ENCODE results near the gene RTL10.

RTL10 gene

DNA sequence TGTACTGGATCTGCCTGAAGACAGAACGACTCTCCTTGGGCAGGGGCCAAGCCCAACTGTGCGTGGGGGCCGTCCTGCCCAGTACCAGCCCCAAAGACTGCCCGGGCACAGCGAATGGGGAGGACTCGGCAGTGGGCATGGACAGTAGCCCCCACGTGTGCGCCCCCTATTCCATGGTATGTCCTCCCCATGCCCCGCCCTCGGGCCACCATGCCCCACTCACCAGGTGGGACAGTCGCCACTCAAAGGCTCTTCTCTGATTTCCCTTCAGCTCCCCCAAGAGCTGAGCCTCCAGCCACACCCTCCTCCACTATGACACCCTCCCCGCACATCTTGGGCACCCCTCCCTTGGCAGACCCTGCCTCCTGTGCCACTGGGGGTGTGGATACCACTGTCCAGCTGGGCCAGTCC is 43.5 kb downstream of the RTL10 start:
- Histone ChIP-seq H3K4me3 (ENCODE audit: insufficient read depth, low read length, poor library complexity, severe bottlenecking) (no peak overlapping the region), H3K27ac (ENCODE audit: low read depth, low read length) (no peak overlapping the region), H3F3A (ENCODE audit: insufficient read depth) (no peaks in the 10 kb centered on the region), H3K9me3 (ENCODE audit: insufficient read depth, low read length) (no peaks in the 10 kb centered on the region), H3K27me3 (ENCODE audit: low read length) (no peaks in the 10 kb centered on the region), H2AFZ (ENCODE audit: low read depth, low read length, severe bottlenecking) (no peak overlapping the region), H4K20me1 (ENCODE audit: low read depth, low read length) (no peaks in the 10 kb centered on the region), H3K36me3 (ENCODE audit: low read length) (no peaks in the 10 kb centered on the region), H3K9ac (ENCODE audit: low read length) (no peak overlapping the region), H3K9me2 (replicated peaks; ENCODE audit: insufficient read depth, low read length) (no peaks in the 10 kb centered on the region), H3K4me2 (ENCODE audit: low read depth, low read length, poor library complexity, severe bottlenecking) (no peak overlapping the region), H3K79me2 (ENCODE audit: insufficient read depth, low read length) (no peaks in the 10 kb centered on the region)
- TF ChIP-seq EZH2phosphoT487 (conservative IDR thresholded peaks at IDR 0.05; ENCODE audit: low read length), result no peak
- TF ChIP-seq, protein P1, sequence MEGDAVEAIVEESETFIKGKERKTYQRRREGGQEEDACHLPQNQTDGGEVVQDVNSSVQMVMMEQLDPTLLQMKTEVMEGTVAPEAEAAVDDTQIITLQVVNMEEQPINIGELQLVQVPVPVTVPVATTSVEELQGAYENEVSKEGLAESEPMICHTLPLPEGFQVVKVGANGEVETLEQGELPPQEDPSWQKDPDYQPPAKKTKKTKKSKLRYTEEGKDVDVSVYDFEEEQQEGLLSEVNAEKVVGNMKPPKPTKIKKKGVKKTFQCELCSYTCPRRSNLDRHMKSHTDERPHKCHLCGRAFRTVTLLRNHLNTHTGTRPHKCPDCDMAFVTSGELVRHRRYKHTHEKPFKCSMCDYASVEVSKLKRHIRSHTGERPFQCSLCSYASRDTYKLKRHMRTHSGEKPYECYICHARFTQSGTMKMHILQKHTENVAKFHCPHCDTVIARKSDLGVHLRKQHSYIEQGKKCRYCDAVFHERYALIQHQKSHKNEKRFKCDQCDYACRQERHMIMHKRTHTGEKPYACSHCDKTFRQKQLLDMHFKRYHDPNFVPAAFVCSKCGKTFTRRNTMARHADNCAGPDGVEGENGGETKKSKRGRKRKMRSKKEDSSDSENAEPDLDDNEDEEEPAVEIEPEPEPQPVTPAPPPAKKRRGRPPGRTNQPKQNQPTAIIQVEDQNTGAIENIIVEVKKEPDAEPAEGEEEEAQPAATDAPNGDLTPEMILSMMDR (IDR thresholded peaks at IDR 0.05; ENCODE audit: insufficient read depth, low read length, poor library complexity, severe bottlenecking), result no peak

DNA sequence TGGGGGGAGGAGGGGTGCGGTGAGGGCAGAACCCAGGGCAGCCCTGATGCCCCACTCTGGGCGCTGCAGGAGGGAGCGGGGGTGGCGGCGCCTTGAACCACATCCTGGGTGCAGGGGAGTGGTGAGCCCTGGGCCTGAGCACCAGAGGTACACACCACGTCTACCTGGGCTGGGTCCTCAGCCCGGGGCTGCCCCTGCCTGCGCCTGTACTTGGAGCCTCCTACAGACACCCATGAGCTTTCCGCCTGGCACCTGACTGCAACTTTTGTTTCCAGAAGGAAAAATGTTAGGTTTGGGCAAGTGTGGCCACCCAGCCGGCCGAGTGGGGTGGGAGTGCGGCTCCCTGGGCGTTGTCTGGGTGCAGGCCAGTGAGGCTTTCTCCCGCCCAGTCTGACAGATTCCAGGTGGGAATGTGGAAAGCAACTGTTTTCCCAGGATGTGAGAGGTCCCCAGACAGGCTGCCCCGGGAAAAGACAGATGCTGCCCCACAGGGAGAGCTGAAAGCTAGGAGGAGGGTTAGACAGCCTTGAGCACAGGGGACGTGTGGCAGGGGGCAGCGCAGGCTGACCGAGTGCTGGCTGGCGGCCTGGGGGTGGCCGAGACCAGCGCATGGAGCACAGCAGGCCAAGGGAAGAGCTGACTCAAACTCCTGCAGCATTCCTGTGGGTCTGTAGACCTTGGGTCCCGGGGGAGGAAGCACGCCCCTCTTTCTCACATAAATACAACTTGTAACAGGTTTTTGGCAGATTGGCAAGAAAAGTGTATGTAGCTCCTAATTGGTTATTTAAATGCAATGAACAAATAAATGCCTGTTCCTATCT is 44.1 kb downstream of the RTL10 start:
- no peak overlapping the region for H3K4me2 ChIP-seq (ENCODE audit: low read depth, low read length, poor library complexity, severe bottlenecking)
- H3K9me2 ChIP-seq (replicated peaks; ENCODE audit: insufficient read depth, low read length), result no peaks in the 10 kb centered on the region
- no peak overlapping the region for H3K27ac ChIP-seq (ENCODE audit: low read depth, low read length)
- no peaks in the 10 kb centered on the region for H4K20me1 ChIP-seq (ENCODE audit: low read depth, low read length)
- no peak overlapping the region for H2AFZ ChIP-seq (ENCODE audit: low read depth, low read length, severe bottlenecking)
- no peaks in the 10 kb centered on the region for H3K9me3 ChIP-seq (ENCODE audit: insufficient read depth, low read length)
- no peak overlapping the region for H3K4me3 ChIP-seq (ENCODE audit: insufficient read depth, low read length, poor library complexity, severe bottlenecking)
- H3K27me3 ChIP-seq (ENCODE audit: low read length), result no peaks in the 10 kb centered on the region
- TF ChIP-seq, protein P1 (IDR thresholded peaks at IDR 0.05; ENCODE audit: insufficient read depth, low read length, poor library complexity, severe bottlenecking), result no peak
- TF ChIP-seq EZH2phosphoT487 (conservative IDR thresholded peaks at IDR 0.05; ENCODE audit: low read length), result no peak
- H3F3A ChIP-seq (ENCODE audit: insufficient read depth), result no peaks in the 10 kb centered on the region
- no peaks in the 10 kb centered on the region for H3K36me3 ChIP-seq (ENCODE audit: low read length)
- no peaks in the 10 kb centered on the region for H3K79me2 ChIP-seq (ENCODE audit: insufficient read depth, low read length)
- no peak overlapping the region for H3K9ac ChIP-seq (ENCODE audit: low read length)

DNA sequence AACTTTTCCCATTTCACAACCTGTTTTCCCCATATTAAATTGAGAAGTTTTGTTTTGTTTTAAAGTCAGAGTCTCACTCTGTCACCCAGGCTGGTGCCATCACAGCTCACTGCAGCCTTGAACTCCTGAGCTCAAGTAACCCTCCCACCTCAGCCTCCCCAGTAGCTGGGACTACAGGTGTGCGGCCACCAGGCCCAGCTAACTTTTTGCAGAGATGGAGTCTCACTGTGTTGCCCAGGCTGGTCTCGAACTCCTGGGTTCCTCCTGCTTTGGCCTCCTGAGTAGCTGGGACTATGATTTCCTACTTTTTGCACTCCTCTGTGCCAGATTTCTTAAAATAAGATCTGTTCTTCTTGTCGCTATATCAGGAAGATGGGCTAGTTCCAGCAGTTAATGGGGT is 44.9 kb downstream of the RTL10 start:
- H3K79me2 ChIP-seq (ENCODE audit: insufficient read depth, low read length), result no peaks in the 10 kb centered on the region
- no peak overlapping the region for H3K4me2 ChIP-seq (ENCODE audit: low read depth, low read length, poor library complexity, severe bottlenecking)
- no peaks in the 10 kb centered on the region for H3K9me2 ChIP-seq (replicated peaks; ENCODE audit: insufficient read depth, low read length)
- no peaks in the 10 kb centered on the region for H3K27me3 ChIP-seq (ENCODE audit: low read length)
- no peaks in the 10 kb centered on the region for H4K20me1 ChIP-seq (ENCODE audit: low read depth, low read length)
- H3K27ac ChIP-seq (ENCODE audit: low read depth, low read length), result no peak overlapping the region
- no peaks in the 10 kb centered on the region for H3F3A ChIP-seq (ENCODE audit: insufficient read depth)
- H3K4me3 ChIP-seq (ENCODE audit: insufficient read depth, low read length, poor library complexity, severe bottlenecking), result no peak overlapping the region
- TF ChIP-seq, protein P1 (IDR thresholded peaks at IDR 0.05; ENCODE audit: insufficient read depth, low read length, poor library complexity, severe bottlenecking), result no peak
- TF ChIP-seq EZH2phosphoT487 (conservative IDR thresholded peaks at IDR 0.05; ENCODE audit: low read length), result no peak
- H3K9me3 ChIP-seq (ENCODE audit: insufficient read depth, low read length), result no peaks in the 10 kb centered on the region
- H3K36me3 ChIP-seq (ENCODE audit: low read length), result no peaks in the 10 kb centered on the region
- no peak overlapping the region for H3K9ac ChIP-seq (ENCODE audit: low read length)
- no peak overlapping the region for H2AFZ ChIP-seq (ENCODE audit: low read depth, low read length, severe bottlenecking)
